Prostate gland (tissue), 2 donors: Measurements from ENCODE around the gene TPH2. TPM values are rescaled to one million over a fixed set of nuclear protein-coding genes. Genes with fewer than 3 reads are reported as not detected.

Source experiments
- DNase-seq: peaks from one replicate; pipeline ENCODE4 v3.0.0-alpha.2; 2019; ENCODE audit warnings: low spot score
- H3K27ac ChIP-seq, 2 donors: fragments of 200-600 bp; sonication (generic); 2 replicates each; pipeline ENCODE4 v1.5.1; 2017 to 2019
- H3K27me3 ChIP-seq: fragments of 200-600 bp; sonication (generic); replicated peaks from 2 replicates; pipeline ENCODE4 v1.5.1; 2019; ENCODE audit not compliant: insufficient read depth
- H3K36me3 ChIP-seq, 2 donors: fragments of 200-600 bp; sonication (generic); 1 replicate in 1 of 2; 2 replicates in 1 of 2; pipeline versions ENCODE4 v1.5.1 to v1.8.1; 2017 to 2019
- H3K4me1 ChIP-seq: fragments of 200-600 bp; sonication (generic); replicated peaks from 2 replicates; pipeline ENCODE4 v1.5.1; 2019
- H3K4me3 ChIP-seq, 2 donors: fragments of 200-600 bp; sonication (generic); 2 replicates each; pipeline ENCODE4 v1.5.1; 2017 to 2019
- H3K9me3 ChIP-seq: fragments of 200-600 bp; sonication (generic); 2 replicates; pipeline ENCODE4 v1.5.1; 2017
- CTCF ChIP-seq, 4 experiments: fragments of 200-600 bp in 2 of 4; fragments of 450-650 bp in 2 of 4; sonication (generic) in 2 of 4; IDR thresholded peaks; 1 replicate in 3 of 4; 2 replicates in 1 of 4; pipeline ENCODE4 v1.5.1; 2016 to 2019; ENCODE audit warnings: antibody characterized with exemption in 4 of 4, mild to moderate bottlenecking in 2 of 4, moderate library complexity in 2 of 4
- POLR2A ChIP-seq: fragments of 450-650 bp; IDR thresholded peaks from one replicate; pipeline ENCODE4 v1.6.1; 2016; ENCODE audit warnings: antibody characterized with exemption, mild to moderate bottlenecking
- POLR2AphosphoS5 ChIP-seq: sonication (generic); formaldehyde crosslinking; IDR thresholded peaks from one replicate; pipeline ENCODE4 v1.6.1; 2017; ENCODE audit warnings: antibody characterized with exemption
- WGBS: methylation state at CpG from one replicate; pipeline ENCODE4 v1.1.5; 2018; 5-methylcytosine and 5-hydroxymethylcytosine counted together
- intact Hi-C: fragments of 100-400 bp; cut with DNase I; formaldehyde crosslinking; loops from one replicate; pipeline ENCODE4 v1.14.2; 2022
- total RNA-seq, 2 donors: library from RNA; depleted of rRNA; stranded (reverse); fragments of >200 nt; gene quantifications; one replicate each; pipeline ENCODE4 v1.1.0, GENCODE V29; 2016

Gene TPH2
- total RNA-seq, 2 donors from 2014 or later = not detected

DNA sequence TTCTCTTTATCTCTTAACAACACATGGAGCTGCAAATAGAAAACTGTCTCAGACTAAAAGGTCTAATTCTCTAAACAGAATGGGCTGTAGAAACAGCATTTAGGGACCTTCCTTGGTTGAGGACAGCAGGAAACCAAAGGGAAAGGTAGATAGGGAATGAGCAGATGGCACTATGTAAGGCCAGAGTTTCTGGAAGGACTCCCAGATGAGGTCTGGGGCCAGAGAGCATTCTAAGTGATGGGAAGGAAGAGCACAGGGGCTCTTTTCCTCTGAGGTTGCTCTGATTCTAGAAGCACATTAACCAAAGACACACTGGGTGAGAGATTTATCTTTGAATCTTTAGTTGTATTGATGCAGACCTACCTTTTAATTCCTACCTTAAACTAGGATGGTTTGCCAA, 79.4 kb downstream of the TPH2 start:
- Histone ChIP-seq H3K4me1 (no peaks in the 10 kb centered on the region), H3K27me3 (no peaks in the 10 kb centered on the region), H3K4me3 (no peak overlapping the region), H3K27ac (no peak overlapping the region), H3K9me3 (no peaks in the 10 kb centered on the region), H3K36me3 (no peaks in the 10 kb centered on the region)
- no peak for DNase-seq
- intact Hi-C loops = no loop called here
- TF ChIP-seq CTCF (IDR thresholded peaks at IDR 0.05) (no peak), POLR2A (no peak), POLR2AphosphoS5 (no peak)

- Histone ChIP-seq H3K27ac (no peak overlapping the region), H3K9me3 (no peaks in the 10 kb centered on the region), H3K36me3 (no peaks in the 10 kb centered on the region), H3K4me3 (no peak overlapping the region), H3K4me1 (no peaks in the 10 kb centered on the region), H3K27me3 (no peaks in the 10 kb centered on the region)
- WGBS = 62% methylated on average over 5 of the region's 5 CpGs
- intact Hi-C loops = no loop called here
- TF ChIP-seq POLR2AphosphoS5 (no peak), CTCF (IDR thresholded peaks at IDR 0.05) (no peak), POLR2A (no peak)
- no peak for DNase-seq
Measured at GRCh38 chr12:72024613-72025012, 86.0 kb downstream of the TPH2 start.

GRCh38 chr12:72025524-72025923, 86.9 kb downstream of the TPH2 start:
- H3K36me3 ChIP-seq = no peaks in the 10 kb centered on the region
- no peak for DNase-seq
- WGBS = 36% methylated on average over 1 of the region's 1 CpG
- no peaks in the 10 kb centered on the region for H3K9me3 ChIP-seq
- no peaks in the 10 kb centered on the region for H3K4me1 ChIP-seq
- no peak overlapping the region for H3K4me3 ChIP-seq
- intact Hi-C loops = no loop called here
- H3K27me3 ChIP-seq = no peaks in the 10 kb centered on the region
- no peak overlapping the region for H3K27ac ChIP-seq
- no peak for TF ChIP-seq CTCF (IDR thresholded peaks at IDR 0.05)
- TF ChIP-seq POLR2AphosphoS5 = no peak
- TF ChIP-seq POLR2A = no peak

DNA sequence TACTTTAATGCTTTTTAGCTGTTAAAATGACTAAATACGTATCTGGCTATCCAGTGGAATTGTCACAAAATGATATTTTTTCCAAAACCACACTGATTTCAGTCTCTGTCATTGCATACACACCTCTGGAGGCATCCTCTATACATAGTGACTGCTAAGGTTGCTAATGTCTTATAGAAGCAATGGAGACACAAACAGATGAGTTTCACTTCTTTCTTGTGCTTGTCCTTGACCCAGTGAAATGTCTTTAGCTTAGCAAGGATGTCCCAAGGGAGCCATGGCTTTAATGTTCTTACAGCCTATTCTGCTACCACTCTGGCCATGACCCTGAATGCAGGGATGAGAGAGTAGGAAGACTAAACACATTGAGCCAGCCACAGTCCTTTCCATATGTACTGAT, 90.3 kb downstream of the TPH2 start:
- TF ChIP-seq POLR2AphosphoS5 = no peak
- TF ChIP-seq CTCF (IDR thresholded peaks at IDR 0.05) = no peak
- TF ChIP-seq POLR2A = no peak
- H3K27me3 ChIP-seq = no peaks in the 10 kb centered on the region
- no peaks in the 10 kb centered on the region for H3K9me3 ChIP-seq
- DNase-seq = no peak
- WGBS = 87% methylated on average over 1 of the region's 1 CpG
- no peaks in the 10 kb centered on the region for H3K4me1 ChIP-seq
- no peaks in the 10 kb centered on the region for H3K36me3 ChIP-seq
- H3K27ac ChIP-seq = no peak overlapping the region
- intact Hi-C loops = no loop called here
- H3K4me3 ChIP-seq = no peak overlapping the region

DNA sequence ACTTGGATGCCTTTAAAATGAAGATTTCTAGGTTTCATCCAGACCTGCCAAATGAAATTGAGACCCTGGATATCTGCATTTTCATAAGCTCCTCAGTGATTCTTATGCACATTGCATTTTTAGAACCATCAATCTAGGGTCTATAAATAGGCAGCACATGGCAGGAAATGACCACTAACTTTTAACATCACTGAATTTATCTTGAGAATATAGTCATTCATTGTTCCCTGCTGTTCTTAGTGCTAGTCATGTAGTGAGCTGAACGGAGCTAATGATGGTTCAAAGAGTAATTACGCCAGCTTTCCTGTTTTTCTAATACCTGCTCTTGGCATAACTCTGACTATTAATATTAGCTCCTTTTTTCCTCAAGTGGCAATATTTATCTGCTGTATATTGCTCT, 91.6 kb downstream of the TPH2 start:
- TF ChIP-seq POLR2A = no peak
- TF ChIP-seq POLR2AphosphoS5 = no peak
- TF ChIP-seq CTCF (IDR thresholded peaks at IDR 0.05) = no peak
- no peak overlapping the region for H3K4me3 ChIP-seq

More for the DNA sequence above, 91.6 kb downstream of the TPH2 start:
- intact Hi-C loops = no loop called here
- Histone ChIP-seq H3K9me3 (no peaks in the 10 kb centered on the region), H3K27ac (no peak overlapping the region), H3K27me3 (no peaks in the 10 kb centered on the region), H3K36me3 (no peaks in the 10 kb centered on the region), H3K4me1 (no peaks in the 10 kb centered on the region)
- WGBS = 79% methylated on average over 2 of the region's 2 CpGs
- DNase-seq = no peak
